HG03439 (cell line): Measurements from ENCODE around the gene TMEM222.

ENCODE experiments used
- ATAC-seq: cut with Tn5 transposase; IDR thresholded peaks from one replicate; pipeline ENCODE4 v1.9.1; 2021; ENCODE audit warnings: mild to moderate bottlenecking, moderate library complexity; ENCODE audit not compliant: unreplicated experiment

TMEM222 gene

DNA sequence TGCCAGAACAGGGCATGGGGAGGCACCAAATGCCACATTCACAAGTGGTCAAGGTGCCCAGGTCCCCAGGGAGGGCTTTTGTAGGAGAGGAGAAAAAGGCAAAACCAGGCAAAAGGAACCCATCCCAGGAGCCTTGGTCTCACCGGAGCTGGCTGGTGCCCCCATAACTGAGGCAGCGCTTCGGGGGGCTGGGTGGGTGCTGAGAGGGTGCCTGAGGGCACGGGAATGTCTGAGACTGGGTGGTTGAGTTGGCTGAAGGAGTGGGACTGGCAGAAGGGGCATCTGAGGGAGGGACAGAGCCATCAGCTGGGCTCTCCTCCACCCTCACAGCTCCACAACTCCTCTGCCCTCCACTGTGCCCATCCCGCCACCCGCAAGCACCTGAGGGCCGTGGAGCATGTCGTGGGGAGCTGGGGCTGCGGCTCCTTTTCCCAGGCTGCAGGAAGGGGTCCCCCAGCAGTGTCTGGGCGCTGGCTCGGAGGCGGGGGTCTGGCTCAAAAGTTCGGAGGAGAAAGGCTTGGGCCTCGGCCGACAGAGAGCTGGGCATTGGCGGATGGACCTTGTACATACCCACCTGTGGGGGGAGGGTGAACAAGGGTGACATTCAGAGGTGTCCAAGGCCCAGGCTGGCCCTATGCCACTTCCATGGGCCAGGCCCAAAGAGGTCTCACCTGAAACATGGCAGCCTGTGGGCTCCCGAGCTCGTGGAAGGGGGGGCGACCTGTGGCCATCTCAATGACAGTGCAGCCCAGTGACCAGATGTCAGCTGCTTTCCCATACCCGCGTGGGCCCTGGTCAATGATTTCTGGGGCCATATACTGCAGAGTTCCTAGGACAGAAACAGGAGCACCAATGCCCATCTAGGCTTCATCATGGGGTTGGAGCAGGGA is 36.3 kb downstream of the TMEM222 start:
- ATAC-seq, result no peak

GRCh38 chr1:27358928-27359313 is 37.0 kb downstream of the TMEM222 start:
- no peak for ATAC-seq

GRCh38 chr1:27359822-27360158 is 37.8 kb downstream of the TMEM222 start:
- ATAC-seq, result no peak

- ATAC-seq, result no peak
Measured at GRCh38 chr1:27360159-27361043, 38.4 kb downstream of the TMEM222 start.

- no peak for ATAC-seq
Measured at GRCh38 chr1:27361044-27361402, 39.1 kb downstream of the TMEM222 start.

GRCh38 chr1:27361553-27361952 is 39.6 kb downstream of the TMEM222 start:
- ATAC-seq, result no peak

DNA sequence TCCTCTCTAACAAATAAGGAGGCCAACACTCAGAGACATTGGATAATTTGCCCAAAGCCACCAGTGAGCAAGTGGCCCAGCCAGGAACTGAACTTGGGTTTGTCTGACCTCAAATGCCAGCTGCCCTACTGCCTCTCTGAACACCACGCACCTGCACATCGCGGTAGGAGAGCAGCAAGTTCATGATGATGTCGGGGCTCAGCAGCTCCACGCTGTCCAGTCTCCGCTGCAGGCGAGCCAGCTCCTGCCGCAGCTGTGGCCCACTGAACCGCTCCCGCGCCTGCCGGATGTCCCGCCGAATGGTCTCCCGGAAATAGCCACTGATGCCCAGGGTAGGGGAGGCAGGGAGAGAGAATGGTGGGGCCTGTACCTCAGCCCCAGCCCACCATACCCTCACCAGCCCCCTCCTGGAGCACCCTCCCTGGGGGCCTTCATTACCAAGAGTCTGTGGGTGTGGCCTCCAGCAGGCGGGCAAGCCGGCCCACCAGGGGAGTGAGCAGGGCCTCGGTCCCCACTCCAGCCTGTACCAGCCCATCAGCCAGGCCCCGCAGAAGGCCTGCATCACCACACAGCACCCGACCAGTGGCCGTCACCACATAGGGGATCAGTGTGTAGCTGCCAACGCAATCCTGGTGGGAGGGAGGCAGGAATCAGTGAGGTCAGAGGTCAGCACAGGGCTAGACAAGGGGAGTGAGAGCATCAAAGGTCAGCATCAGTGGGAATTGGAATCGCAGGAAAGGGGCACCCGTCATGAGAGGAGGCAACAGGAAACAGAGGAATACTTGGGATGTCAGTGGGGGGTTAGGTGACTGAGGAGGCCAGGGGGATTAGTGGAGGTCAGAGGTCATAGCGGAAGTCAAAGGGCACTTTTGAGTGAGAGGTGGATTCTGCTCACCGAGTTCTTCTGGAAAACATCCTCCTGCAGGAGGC is 42.1 kb downstream of the TMEM222 start:
- ATAC-seq, result no peak

- ATAC-seq, result no peak
Measured at GRCh38 chr1:27364696-27365371, 42.9 kb downstream of the TMEM222 start.

GRCh38 chr1:27365372-27366112 is 43.6 kb downstream of the TMEM222 start:
- peak; percentile 19 for ATAC-seq

- ATAC-seq, result peak; percentile 36
Measured at GRCh38 chr1:27366113-27366410, 44.1 kb downstream of the TMEM222 start.

GRCh38 chr1:27366411-27367159 is 44.6 kb downstream of the TMEM222 start, which contains the start of gene MAP3K6:
Gene MAP3K6, minus strand, starts transcription at chr1:27366961. Its CDS starts 364 bp downstream, at chr1:27366597.
- peak; percentile 41 for ATAC-seq

DNA sequence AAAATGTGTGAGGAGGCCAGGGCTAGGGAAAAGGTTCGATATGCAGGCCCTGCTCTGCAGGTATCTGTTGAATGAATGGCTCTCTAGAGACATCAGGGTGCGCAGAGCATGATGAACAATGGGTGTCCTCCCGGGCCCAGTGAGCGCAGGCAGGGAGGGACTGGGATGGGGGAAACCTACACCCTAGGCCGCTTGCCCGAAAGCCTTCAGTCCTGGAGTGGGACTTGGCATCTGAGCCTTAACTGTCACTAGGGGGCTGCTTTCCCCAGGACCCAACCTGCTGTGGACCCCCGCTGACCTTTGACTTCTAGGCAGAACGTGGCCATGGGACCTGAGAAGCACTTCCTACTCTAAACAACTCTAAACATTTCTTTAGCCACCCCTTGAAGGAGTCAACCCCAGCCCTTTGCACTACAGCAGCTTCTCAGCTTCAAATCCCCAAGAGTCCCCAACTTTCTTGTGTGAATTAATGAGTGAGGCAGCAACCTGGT is 45.2 kb downstream of the TMEM222 start:
- ATAC-seq, result no peak

DNA sequence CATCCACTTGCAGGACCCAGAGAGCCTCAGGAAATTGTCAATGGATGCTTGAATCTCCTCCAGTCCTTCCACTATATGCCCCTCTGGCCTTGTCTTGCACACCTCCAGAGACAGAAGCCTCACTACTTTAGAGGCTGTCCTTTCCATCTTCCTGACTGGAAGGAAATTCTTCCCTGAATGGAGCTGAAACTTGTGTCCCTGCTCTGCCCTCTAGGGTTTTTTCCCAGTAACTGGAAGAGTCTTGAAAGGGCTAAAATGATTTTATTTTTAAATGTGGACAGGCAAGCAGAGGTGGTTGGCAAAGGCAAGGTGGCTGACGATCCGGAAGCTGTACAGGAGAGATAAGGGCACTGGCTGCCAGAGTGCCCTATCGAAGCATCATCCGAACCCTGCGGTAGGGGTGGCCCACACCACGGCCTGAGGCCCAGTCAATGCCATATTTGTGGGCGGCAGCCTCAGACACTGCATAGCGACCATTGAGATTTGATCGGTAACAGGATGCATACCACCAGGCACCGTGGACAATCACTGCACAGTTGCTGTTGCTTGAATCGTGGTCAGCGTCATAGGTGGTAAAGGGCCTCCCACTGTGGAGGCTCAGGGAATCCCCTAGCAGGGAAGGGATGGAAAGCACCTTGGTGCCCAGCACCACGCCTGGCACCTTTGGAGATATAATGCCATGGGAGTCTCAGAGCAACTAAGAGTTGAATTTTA is 47.1 kb downstream of the TMEM222 start:
- no peak for ATAC-seq

DNA sequence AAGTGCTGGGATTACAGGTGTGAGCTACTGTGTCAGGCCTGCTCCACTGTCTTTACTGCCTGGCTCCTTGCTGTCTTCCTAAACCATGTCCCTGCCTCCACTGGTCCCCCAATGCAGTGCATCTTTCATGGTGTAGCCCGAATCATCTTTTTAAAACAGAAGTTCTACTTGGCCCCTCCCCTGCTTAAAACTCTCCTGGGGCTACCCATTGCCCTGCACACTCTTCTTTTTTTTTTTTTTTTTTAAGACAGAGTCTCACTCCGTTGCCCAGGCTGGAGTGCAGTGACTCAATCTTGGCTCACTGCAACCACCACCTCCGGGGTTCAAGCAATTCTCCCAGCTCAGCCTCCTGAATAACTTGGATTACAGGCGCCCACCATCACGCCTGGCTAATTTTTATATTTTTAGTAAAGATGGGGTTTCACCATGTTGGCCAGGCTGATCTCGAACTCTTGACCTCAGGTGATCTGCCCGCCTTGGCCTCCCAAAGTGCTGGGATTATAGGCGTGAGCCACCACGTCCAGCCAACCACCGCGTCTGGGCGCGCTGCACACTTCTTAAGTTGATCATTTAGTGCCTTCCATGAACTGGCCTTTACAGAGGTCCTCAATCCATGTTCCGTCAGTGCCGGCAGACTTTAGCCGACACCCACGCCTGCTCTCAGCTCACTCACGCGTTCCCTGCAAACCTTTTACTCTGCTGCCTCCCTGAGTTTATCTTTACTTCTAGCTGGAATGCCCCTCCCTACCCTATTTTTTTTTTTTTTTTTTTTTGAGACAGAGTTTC is 50.3 kb downstream of the TMEM222 start:
- ATAC-seq, result no peak

GRCh38 chr1:27372808-27373690 is 51.1 kb downstream of the TMEM222 start:
- no peak for ATAC-seq

GRCh38 chr1:27374362-27375086 is 52.6 kb downstream of the TMEM222 start, which contains the start of gene FCN3:
Gene FCN3, minus strand, starts transcription at chr1:27374824. Its CDS starts 6 bp downstream, at chr1:27374818.
- no peak for ATAC-seq
